Smooth muscle cell of the brain vasculature (primary cell): ENCODE measurements around the gene RIBC1.
A peak's percentile ranks its signal among the peaks of the same experiment; 100 is the strongest.
"Not testable (repeated sequence)": the region's sequence is repeated elsewhere in the genome, so short reads cannot be mapped to it uniquely, and the experiment has no call there.

Experiments used
- DNase-seq: peaks from one replicate; pipeline ENCODE4 v3.0.0-alpha.2; 2012; ENCODE audit warnings: low read depth, low spot score

Gene RIBC1

GRCh38 chrX:53422861-53423306 is at the start of gene RIBC1:
RIBC1 (plus strand) TSS chrX:53422873; CDS start chrX:53426277, 3,404 bp downstream.
- no peak for DNase-seq

DNA sequence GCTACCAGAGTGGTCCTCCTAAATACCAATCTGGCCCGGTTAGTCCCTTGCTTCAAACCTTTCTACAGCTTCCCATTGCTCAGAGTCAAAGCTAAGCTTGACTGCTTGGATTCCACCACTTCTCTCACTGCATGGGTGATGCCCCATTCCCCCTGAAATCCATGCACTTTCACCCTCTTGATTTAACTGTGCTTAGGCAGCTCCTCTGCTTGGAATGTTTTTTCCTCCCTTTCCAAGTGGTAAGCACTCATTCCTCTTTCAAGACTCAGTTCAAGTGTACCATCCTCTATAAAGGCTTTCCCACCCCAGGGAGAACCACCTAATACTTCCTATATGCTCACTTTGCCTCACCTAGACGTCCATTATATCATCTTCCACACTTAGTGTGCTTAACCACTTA is 49.4 kb upstream of the RIBC1 start:
- DNase-seq, result no peak

- DNase-seq, result no peak
Measured at GRCh38 chrX:53374222-53374820, 48.4 kb upstream of the RIBC1 start.

DNA sequence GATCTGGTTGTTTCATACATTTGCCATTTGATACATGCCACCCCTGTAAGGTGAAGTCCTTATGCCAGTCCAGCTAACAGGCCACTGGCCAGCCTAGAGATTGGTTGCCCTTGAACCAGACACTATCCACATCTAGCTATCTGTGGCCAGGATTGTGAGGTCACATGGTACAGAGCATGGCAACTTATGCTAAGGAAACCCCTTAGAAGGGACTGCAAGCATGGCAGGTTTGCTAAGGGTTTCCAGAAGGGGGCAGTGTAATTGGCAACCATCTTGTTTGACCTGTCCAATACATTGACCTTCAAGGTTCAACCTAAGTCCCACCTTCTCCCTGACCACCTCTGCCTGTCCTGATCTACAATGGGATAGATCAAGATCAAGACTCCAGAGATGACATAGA is 47.8 kb upstream of the RIBC1 start:
- no peak for DNase-seq

- no peak for DNase-seq
Measured at GRCh38 chrX:53376888-53377287, 45.8 kb upstream of the RIBC1 start.

- DNase-seq, result no peak
Measured at GRCh38 chrX:53377464-53377863, 45.2 kb upstream of the RIBC1 start.

DNA sequence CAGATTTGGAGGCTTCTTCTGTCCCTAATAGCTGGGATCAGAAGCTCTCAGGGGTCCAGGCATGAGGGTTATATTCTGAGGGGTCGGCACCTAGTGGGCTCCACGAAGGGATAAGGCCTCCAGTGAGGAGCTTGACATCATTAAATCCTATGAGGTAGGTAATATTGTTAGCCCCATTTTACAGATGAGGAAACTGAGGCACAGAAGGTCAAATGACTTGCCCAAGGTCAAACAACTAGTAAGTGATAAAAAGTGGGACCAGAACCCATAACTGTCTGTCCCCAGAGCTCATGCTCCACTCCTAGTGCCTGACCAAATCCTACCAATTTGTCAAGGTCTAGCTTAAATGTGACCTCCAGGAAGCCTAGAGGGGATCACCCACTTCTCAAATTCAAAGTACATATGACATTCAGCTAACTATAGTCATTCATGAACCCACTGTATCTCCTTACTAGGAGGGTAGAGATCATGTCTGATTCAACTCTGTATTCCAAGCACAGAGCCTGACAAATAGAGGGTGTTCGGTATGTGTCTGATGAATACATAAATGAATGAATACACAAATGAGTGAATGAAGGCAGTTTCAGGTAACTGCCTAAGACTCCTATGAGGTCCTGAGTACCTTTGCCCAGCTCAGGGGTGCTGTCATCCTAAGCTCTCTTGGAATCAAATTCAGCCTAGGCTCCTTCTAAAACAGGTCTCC is 43.5 kb upstream of the RIBC1 start:
- DNase-seq, result no peak

- DNase-seq, result no peak
Measured at GRCh38 chrX:53379747-53380146, 42.9 kb upstream of the RIBC1 start.

- DNase-seq, result no peak
Measured at GRCh38 chrX:53383376-53384076, 39.1 kb upstream of the RIBC1 start.

DNA sequence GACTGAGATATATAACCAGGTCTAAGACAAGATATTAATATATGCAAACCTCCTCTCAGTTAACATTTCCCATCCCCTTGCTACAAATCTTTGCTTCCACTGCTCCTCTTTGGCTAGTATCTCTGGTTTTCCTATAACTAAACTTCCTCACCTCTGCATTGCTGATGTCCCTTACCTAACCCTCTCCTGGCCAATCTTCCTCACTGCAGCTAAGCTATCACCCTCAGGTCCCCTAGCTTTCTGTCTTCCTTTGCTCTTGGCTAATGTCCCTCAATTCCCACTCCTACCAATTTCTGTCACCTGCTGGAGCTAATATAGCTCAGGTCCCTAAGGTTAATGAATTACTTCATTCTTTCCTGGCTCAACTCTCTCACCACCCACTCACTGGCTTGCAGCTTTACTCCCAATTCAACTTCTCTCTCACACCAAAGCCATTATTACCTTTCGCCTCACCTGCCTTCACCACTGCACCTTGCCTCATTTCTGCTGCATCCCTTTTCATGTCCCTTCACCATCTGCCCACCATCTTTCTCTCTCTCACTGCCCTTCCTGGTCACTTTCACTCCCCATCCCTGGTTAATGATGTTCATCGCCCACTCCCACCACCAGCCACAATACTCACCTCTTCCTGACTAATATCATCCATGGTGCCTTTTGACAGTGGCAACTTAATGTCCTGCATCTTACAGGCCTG is 26.9 kb upstream of the RIBC1 start:
- DNase-seq, result no peak

- no peak for DNase-seq
Measured at GRCh38 chrX:53398216-53398615, 24.5 kb upstream of the RIBC1 start.

GRCh38 chrX:53403535-53403934 is 19.1 kb upstream of the RIBC1 start:
- no peak for DNase-seq

GRCh38 chrX:53412446-53412845 is 10.2 kb upstream of the RIBC1 start:
- DNase-seq, result no peak

GRCh38 chrX:53420351-53420750 is 2.3 kb upstream of the RIBC1 start:
- DNase-seq, result not testable (repeated sequence)

- no peak for DNase-seq
Measured at GRCh38 chrX:53421125-53421524, 1.5 kb upstream of the RIBC1 start.

DNA sequence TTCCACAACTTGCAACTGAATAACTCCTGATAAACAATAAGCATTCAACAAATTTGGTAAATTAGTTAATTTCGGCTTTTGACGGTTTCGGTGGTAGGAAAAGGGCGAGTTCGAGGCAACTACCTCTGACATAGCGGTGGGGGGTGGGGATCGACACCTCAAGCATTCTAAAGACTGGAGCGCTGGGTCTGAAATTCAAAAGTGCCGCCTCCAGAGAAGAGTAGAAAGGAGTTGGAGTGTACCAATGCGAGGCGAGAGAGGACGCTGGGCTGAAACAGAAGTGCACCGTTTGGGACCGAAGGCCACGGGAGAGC is 944 bp upstream of the RIBC1 start:
- no peak for DNase-seq

- peak; percentile 95 for DNase-seq
Measured at GRCh38 chrX:53422086-53422860, 400 bp upstream of the RIBC1 start, which contains the start of gene SMC1A. SMC1A (minus strand) TSS chrX:53422654; CDS start chrX:53422600, 54 bp downstream.

GRCh38 chrX:53429755-53430154 is 7.1 kb downstream of the RIBC1 start:
- no peak for DNase-seq

GRCh38 chrX:53430231-53430630 is 7.6 kb downstream of the RIBC1 start:
- DNase-seq, result no peak

- DNase-seq, result no peak
Measured at GRCh38 chrX:53433651-53434639, 11.3 kb downstream of the RIBC1 start, which contains the start of gene HSD17B10. HSD17B10 (minus strand) TSS chrX:53434370; CDS start chrX:53434345, 25 bp downstream.
